Breast epithelium (tissue), 3 donors: ENCODE data around the gene MAD1L1.

Experiments
- CTCF ChIP-seq, 3 donors: fragments of 450-650 bp; IDR thresholded peaks; one replicate each; pipeline ENCODE4 v1.5.1; 2016 to 2017; ENCODE audit warnings: antibody characterized with exemption in 3 of 3, mild to moderate bottlenecking in 3 of 3, moderate library complexity in 3 of 3
- POLR2AphosphoS5 ChIP-seq, 3 donors: sonication (generic); formaldehyde crosslinking; IDR thresholded peaks; one replicate each; pipeline ENCODE4 v1.6.1; 2017; ENCODE audit warnings: antibody characterized with exemption in 3 of 3

GRCh38 chr7:1979591-1980560, 252.9 kb downstream of the MAD1L1 start:
- TF ChIP-seq CTCF (IDR thresholded peaks at IDR 0.05) (no peak), POLR2AphosphoS5 (IDR thresholded peaks at IDR 0.05) (no peak)
